ENCODE results near the gene B4GALT3. TPM values are rescaled to one million over a fixed set of nuclear protein-coding genes. Genes with fewer than 3 reads are reported as not detected.

The B4GALT3 gene
- total and polyA plus RNA-seq, 2 of the 8 experiments (the other 6 are each of a cell fraction or from before 2014, with no cell fraction given): 42.3 to 43.0 TPM

- TF ChIP-seq CTBP2 (IDR thresholded peaks at IDR 0.05; ENCODE audit: borderline replicate concordance, insufficient read depth, insufficient read length, low read length): no peak
- no peak for TF ChIP-seq USF2 (IDR thresholded peaks at IDR 0.05; ENCODE audit: low read length)
- no peak for TF ChIP-seq KDM5A (IDR thresholded peaks at IDR 0.05; ENCODE audit: low read length)
- TF ChIP-seq TAF1 (IDR thresholded peaks at IDR 0.05; ENCODE audit: low read depth, low read length): no peak
- TF ChIP-seq CHD2 (IDR thresholded peaks at IDR 0.05; ENCODE audit: low read length): no peak
- TF ChIP-seq HDAC6 (IDR thresholded peaks at IDR 0.05; ENCODE audit: low read depth, low read length): no peak
- TF ChIP-seq SIN3A (conservative IDR thresholded peaks at IDR 0.05 in 1 of 2, IDR thresholded peaks at IDR 0.05 in 1 of 2; ENCODE audit: low read depth in 1 of 2, low read length in 2 of 2): no peak
- no peak for TF ChIP-seq BRCA1 (IDR thresholded peaks at IDR 0.05; ENCODE audit: low read depth, low read length)
- TF ChIP-seq EZH2 (IDR thresholded peaks at IDR 0.05; ENCODE audit: low read depth, low read length, severe bottlenecking): no peak
- TF ChIP-seq KDM1A (IDR thresholded peaks at IDR 0.05; ENCODE audit: borderline replicate concordance, low read length): no peak
- TF ChIP-seq GTF2F1 (IDR thresholded peaks at IDR 0.05; ENCODE audit: borderline replicate concordance, low read depth, low read length): no peak
Observed at GRCh38 chr1:161161652-161162051, 15.7 kb downstream of the B4GALT3 start (continued).

All from H1 (cell line).